ENCODE results near the gene TPM1.

TPM1 gene

DNA sequence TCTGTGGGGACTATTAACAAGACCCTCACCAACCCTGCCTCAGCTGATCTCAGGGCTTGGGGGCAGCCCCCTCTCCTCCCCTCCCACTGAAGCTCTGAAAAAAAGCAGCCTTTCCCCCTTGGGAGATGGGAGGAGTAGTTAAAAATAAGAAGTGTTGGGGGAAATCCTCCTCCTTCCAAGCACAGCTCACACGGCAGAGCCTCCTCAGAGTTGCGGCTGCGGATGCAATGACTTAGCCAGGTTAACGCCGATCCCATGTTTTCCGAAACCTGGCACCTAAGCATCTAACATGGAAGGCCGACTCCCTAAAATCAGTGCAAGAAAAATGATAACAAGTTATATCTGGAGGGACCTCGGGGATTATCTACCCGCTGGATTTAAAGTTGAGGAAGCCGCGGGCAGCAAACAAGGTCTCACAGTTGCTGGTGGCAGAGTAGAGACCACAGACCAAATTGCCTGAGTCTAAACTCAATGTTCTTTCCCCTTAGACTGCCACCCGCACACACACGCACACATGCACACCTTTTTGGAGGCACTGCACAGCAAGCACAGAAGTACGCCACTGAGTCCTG lies 1.1 kb upstream of the TPM1 start:
- no peak for DNase-seq (ENCODE audit: low read depth in 2 of 2)

GRCh38 chr15:63042877-63043334 lies 359 bp downstream of the TPM1 start:
- no peak for DNase-seq (ENCODE audit: low read depth in 2 of 2)

DNA sequence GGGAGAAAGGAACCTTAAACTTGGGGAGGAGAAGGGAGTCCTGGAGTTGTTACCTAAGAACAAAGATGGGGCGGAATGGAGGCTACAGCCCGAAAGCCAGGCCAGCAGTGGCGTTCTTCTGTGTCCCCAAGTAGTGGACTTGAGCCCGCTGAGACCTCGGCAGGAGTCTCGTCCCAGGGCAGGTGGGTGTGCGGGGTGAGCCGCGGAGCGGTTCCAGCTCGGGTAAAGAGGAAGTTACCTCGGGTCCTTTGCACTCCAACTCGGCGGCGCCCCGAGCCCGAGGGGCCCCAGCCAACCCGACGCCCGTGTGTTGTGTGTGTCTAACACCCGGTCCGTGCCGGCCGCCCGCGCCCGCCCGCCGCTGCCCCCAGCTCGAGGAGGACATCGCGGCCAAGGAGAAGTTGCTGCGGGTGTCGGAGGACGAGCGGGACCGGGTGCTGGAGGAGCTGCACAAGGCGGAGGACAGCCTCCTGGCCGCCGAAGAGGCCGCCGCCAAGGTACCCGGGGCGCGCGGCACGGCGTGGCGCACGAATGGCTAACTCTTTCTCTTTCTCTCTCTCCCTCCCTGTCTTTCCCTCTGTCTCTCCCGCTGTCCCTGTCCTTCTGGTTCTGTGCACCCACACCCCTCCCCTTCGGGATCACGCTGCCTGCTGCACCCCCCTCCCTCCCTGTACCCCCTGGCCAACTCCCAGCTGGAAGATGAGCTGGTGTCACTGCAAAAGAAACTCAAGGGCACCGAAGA lies 959 bp downstream of the TPM1 start:
- no peak for DNase-seq (ENCODE audit: low read depth in 2 of 2)

DNA sequence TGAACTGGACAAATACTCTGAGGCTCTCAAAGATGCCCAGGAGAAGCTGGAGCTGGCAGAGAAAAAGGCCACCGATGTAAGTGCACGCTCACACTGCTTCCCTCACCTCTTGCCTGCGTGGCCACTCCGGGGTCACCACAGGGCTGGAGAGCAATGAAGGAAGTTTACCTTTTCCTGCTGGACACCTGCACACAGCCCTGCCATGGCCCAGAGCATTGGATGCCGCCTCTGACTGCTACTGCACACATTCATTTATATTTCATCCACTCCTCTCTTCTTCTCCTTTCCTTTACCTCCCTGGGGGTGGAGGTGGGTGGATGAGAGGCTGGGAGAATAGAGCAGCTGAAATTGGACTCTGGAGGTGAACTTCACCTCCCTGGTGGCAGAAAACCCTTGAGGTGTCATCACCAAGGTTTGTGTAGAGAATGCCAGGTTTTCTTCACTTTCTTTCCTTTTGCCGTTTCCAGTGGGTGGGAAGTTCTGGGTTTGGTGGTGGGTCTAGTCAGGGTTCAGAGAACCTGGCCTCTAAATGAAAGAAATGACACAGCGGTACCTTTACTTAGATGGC lies 1.6 kb downstream of the TPM1 start:
- no peak for DNase-seq (ENCODE audit: low read depth in 2 of 2)

GRCh38 chr15:63044645-63045464 lies 2.3 kb downstream of the TPM1 start:
- no peak for DNase-seq (ENCODE audit: low read depth in 2 of 2)

GRCh38 chr15:63045465-63045840 lies 2.9 kb downstream of the TPM1 start:
- DNase-seq (ENCODE audit: low read depth in 2 of 2), result no peak

DNA sequence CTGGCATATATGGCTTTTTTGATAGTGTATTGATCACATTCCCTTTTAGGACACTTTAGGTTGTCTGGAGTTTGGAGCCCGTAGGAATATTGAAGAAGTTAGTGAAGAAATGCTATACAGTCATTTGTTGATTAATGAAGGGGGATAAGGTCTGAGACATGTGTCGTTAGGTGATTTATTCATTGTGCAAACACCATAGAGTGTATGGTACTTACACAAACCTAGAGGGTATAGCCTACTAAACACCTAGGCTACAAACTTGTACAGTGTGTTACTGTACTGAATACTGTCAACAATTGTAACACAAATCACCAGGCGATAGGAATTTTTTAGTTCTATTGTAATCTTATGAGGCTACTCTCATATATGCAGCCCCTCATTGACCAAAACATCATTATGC lies 3.3 kb downstream of the TPM1 start:
- DNase-seq (ENCODE audit: low read depth in 2 of 2), result no peak

DNA sequence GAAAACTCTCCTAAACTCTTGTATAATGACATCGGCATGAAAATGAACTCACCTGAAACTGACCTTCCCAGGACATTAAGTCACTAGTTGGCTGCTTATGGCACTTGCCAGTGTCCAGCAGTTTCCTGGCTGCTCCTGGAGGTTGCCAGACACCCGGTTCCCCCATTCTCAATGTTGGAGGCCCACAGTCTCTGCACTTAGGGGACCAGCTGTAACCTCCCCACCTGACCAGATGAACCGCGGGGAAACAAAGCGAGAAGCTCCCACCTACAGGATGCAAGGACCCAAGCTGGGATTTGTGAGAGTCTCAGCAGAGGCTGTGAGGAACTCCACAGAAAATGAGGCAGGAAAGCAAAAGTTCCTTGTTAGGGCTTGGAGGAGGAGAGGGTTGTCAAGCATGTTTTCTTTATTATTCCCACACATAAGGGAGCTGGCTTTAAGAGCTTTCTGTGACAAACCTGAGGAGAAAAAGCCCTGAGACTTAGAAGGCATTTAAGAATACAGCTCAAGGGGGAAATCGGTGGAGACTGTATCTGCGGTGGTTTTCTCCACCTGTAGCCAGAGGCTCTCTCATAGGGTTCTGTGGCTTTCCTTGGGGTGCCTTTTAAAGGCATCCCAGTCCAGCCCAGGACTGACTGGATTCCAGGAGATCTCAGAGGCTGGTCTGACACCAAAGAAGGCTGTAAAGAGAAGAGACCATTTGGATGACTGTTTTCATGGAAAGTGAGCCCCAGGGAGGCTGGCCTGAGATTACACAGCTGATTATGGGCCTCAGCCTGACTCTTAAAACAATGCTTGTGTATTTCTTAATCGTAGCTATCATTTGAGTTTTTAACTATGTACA lies 4.6 kb downstream of the TPM1 start:
- no peak for DNase-seq (ENCODE audit: low read depth in 2 of 2)

DNA sequence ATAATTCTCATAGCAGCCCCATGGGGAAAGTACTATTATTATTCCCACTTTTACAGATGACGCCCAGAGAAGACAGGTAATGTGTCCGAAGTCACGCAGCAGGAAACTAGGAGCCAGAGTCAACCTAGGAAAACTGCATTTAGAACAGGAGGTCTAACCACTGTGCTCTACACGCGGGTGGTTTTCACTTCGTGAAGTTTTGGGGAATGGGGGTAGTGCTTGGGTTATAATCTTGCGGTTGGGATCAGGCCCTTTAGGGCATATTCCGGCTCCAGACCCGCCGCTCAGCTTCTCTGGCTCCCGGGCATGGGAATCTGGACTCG lies 5.2 kb downstream of the TPM1 start:
- DNase-seq (ENCODE audit: low read depth in 2 of 2), result no peak

GRCh38 chr15:63048115-63048775 lies 5.7 kb downstream of the TPM1 start:
- peak; percentile 62 to 74 for DNase-seq (ENCODE audit: low read depth in 2 of 2)

DNA sequence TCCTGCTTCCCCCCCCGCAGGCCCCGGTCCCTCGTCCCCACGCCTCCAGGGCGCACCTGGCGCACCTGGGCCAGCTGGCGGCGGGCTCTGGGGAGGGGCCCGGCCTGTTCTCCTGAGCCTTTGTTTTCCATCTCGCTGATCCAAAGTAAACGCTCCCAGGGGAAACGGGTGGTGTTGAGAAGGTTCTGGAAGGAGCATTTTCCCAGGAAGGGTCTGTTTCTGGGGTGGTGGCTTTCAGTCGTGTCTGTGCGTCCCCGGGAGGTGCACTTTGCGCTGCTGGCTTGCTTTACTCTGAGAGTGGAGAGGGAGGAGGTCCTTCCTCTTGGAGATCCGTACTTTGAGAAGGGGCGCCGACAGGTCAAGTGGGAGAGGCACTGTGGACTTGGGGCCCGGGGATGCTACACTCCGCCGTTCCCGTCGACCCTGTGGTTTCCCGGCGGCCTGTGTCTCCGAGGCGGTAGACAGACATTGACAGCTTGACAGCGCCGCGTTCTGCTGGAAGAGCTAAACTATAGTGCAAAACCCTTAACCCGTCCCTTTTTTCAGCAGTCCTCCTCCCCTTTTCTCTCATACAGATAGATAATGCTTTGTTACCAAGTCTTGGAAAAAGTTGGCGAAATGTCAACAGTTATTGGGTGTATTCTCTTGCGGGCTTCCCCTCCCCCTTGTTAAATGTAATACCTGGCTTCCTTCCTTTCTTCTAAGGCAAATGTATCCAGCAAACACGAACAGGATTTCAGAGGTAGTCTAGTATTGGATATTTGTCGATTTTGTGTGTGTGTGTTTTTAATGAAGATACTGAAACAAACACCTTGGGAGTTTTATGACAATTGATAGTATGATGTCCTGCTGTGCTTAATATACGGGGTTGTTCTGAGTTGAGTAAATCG lies 6.5 kb downstream of the TPM1 start:
- DNase-seq (ENCODE audit: low read depth in 2 of 2), result peak in 1 of 2 donors; percentile 8

- no peak for DNase-seq (ENCODE audit: low read depth in 2 of 2)
These were observed 7.3 kb downstream of the TPM1 start for GRCh38 chr15:63049783-63050371.

DNA sequence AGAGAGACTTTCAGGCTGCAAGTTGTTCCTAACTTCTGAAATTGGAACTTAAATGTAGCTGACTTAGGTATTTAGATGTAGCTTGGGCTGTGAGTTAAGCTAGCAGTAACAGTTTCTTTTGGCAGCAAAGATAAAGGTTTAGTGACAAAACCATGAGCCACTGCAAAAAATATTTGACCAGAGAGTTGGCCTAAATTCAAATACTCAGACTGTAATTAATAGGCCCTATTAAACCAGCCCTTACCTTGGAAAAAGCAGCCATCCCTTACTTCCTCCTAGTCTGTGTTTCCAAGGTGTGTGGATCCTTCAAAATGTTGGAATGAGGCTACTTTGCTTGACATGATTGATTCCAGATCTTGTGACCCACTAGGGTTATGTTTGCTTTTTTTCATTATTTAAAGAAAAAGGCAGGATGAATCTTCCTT lies 8.2 kb downstream of the TPM1 start:
- no peak for DNase-seq (ENCODE audit: low read depth in 2 of 2)

DNA sequence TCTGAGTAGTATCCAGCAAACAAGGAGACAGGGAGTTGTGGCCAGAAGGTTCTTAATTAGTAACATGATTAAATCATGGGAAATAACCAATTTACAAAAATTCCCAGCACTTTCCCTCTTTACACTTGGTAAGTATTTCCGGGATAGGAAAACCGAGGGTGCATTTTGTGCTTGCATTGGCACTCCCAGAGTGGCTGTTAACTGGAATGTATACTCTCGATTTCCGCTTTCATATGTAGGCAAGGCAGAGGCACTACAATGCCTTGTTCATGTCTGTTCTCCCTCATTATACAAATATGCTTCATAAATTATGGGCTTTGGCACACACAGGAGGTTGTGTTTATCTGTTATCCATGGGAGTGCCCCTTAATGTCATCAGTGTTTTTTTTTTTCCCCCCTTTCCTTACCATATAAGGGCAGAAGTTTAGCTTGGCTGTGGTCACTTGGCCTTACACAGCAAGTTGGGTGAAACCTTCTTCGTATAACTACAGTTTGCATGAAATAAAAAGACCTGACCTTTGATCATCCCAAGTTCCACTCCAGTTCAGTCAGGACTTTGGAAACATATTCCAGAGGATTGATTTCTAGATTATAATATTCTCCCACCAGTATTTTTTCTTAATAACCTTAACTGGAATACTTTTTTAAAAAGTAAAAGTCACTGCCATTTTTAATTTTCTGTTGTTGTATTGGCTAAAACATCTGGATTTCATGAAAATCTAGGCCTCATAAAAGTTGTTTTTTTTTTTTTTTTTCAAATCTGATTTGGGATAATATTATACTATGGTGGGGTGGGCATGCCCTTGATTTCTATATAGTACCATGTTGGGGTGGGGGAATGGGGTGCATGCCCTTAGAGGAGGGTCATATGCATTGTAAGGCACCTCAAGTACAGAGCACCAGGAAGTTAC lies 8.9 kb downstream of the TPM1 start:
- no peak for DNase-seq (ENCODE audit: low read depth in 2 of 2)

GRCh38 chr15:63052077-63052841 lies 9.7 kb downstream of the TPM1 start:
- no peak for DNase-seq (ENCODE audit: low read depth in 2 of 2)

DNA sequence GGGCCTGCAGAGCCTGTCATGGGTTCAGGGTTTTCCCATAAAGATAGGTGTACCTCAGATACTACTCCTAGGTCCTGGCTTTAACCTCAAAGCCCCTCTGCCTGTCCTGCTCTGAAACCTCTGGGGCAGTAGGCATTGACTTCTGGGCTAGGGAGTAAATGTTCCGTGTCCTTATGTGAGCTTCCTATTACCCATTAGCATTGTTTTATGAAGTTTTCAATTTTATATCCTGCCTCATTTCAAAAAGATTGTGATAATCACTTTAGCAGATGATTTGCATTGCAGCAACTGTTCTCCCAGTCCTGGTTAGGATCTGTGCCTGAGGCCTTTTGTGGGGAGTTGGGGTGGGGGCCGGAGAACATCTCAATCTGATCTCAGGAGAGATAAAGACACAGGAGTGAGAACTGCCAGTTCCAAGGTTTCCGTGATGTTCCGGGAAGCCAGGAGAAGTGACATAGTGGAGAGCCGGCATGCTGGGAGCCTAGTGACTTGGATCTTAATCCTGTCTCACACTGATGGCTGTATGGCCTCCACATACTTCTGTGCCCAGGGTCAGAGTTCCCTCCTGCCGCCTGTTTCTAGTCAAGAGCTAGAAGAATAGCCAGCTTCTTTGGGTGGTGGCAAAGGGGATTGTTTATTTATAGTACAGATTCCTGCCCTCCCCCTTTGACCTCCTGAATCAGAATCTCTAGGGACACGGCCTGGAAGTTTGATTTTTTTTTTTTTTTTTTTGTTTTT lies 10.6 kb downstream of the TPM1 start:
- no peak for DNase-seq (ENCODE audit: low read depth in 2 of 2)

DNA sequence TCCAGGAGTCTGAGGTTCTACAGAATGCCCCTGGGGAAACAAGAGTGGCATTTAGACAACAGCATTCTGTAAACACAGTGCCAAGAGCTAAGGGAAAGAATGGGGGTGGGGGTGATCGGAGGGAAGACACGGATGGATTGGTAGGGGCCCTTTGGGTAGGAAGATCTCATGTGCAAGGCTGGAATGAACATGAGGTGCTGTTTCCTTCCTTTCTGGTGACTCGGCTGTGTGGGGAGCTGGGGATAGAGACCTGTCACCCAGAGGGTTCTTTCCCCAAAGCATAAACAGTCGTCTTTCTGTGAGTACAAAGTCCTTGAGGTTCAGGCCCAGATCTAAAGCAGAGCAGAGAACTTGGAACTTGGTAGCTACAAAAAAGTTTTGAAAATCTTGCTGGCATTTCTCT lies 11.7 kb downstream of the TPM1 start:
- DNase-seq (ENCODE audit: low read depth in 2 of 2), result no peak
